DMS153 treated with DMSO at 0.1 percent for 48 hours (cell line): ENCODE data around the gene PTPRT.

Source experiments
- DNase-seq: peaks from one replicate; lab custom pipeline; 2025; ENCODE audit not compliant: unreplicated experiment; lab: John Stamatoyannopoulos, UW

The PTPRT gene

GRCh38 chr20:42419814-42420532, 769.7 kb downstream of the PTPRT start:
- no peak for DNase-seq

DNA sequence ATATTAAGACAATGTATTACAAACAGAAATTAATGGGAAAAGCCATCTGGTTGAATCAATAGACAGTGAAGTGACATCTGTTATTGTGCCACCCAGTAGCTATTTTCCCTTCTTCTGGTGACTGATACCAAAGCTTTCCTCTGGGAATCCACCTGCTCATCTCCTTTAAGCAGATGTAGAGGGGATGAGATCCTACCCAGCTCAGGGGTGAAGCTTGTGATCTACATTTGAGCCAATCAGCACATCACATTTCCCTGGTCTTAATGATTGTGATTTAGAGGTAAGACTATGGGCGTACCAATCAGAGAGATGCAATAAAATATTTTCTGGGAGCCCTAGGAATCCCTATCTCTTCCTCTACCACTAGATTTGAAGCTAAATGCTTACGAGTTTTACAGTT, 782.9 kb downstream of the PTPRT start:
- no peak for DNase-seq

DNA sequence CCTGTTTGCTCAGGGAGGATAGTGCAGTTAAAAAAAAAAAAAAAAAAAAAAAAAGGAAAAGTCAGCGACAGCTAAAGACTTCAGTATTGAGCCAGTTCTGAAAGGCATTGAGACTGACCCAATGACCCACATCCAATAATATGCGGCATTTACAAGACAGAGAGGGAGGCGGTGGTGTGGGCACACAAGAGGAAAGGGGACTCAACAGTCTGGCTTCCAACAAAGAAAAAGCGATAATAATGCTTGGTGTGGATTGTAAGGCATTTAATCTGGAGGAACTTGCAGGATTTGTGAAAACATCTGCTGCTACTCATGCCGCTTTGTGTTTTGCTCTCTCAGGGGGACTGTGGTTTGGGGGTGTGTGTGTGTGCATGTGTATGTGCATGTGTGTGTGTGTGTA, 787.3 kb downstream of the PTPRT start:
- DNase-seq = no peak

DNA sequence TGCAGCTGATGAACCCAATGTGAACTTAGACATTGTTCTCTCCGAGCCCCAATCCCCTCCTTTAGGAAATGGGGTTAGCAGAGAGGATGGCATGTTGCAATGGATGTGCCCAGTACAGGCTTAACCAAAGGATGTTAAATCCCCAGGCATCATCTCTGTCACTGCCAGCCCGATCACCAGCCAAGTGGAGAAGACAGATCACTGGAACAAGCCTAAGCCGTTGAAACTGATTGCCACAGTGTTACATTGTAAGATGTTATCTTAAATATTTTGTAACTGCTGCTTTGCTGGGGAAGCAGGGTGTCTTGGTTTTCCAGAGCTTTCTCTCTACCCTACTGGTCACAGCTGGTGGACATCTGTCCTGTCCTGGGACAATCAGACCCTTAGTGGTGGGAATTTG, 788.1 kb downstream of the PTPRT start:
- no peak for DNase-seq

DNA sequence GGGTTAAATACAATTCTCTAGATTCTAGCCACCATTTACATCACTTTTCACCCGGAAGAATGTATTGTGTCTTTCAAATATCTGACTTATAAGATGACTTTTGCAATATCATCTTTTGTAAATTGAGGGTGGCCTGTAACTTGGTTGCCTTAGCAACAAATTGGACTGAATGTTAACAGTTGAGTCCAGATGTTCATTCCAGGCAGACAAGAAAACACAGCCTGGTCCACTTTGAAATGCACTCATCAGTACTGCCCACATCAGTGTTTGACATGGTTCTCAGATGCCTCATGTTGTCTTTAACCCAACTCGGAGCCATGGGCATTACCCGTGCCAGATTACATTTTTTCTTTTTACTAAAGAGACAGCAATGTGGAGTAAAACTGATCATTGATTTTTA, 789.9 kb downstream of the PTPRT start:
- DNase-seq = no peak

- DNase-seq = no peak
Measured at GRCh38 chr20:42392442-42392841, 797.3 kb downstream of the PTPRT start.

DNA sequence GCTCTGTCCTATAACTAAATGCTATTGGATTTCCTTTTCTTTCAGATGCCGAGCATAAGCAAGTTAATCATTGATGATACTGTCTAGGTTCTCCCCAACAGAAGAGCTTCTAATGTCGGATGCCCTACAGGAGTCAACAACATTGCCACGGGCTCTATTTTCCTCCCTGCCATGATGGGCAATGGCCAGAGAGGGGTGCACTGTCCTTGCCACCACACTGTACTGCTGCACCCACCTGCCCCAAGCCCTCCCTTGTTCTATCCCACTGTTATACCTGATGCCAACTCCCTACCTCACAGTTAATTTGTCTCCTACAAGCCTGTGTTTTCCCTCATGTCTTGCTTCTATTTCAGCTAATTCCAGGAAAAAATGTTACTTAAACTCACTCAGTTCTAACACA, 797.9 kb downstream of the PTPRT start:
- DNase-seq = no peak

GRCh38 chr20:42380287-42380686, 809.4 kb downstream of the PTPRT start:
- no peak for DNase-seq

DNA sequence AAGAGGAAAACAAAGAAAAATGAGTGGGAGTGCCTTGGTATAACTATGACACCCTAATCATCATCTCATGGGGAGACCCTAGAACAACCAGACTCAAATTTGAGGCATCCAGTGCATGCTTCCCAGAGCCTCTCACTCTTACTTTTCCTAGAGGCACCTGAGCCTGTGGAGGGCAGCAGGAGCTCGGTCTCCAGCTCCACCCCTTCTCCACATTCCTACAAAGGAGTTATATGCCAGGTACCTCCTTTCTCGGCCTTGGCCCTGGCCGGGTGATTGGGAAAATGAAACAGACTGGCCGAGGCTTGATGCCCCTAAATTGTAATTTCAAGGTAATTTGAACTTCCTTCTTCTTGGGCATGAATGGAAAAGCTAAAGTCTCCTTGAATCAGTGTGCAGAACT, 810.3 kb downstream of the PTPRT start:
- no peak for DNase-seq

DNA sequence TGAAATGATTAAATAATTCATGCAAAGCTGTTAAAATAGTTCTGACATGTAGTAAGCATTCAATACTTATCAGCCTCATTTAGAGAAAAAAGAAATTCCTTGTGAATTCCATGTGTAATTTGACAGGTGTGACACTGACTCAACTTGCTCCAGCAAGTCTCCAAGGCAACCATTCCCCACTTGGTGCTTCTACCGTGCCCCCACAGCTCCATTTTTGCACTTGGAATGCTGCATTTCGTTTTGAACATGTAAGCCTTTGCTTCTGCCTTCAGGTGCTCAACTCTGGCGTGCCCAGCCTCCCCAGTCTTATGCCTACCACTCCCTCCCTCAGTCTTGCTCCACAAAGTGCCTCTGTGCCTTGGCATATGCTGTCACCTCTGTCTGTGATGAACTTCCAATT, 810.9 kb downstream of the PTPRT start:
- no peak for DNase-seq

DNA sequence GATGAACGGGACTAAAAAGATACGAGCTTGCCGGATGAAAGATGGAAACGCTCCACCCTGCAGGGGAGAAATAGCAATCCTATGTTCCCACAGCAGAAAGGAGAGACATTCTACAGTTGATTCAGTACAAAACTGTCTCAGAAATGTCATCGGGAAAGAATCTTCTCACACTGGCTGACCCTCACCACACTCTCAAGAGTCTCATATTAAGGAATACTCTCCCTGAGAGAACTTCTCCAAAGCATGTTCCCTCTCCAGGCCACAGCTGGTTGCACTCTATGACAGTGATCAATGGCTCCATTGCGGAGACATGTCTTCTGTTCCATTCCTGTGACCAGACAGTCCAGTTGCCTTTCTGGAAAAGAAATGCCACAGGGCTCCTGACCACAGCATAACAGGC, 813.6 kb downstream of the PTPRT start:
- no peak for DNase-seq

DNA sequence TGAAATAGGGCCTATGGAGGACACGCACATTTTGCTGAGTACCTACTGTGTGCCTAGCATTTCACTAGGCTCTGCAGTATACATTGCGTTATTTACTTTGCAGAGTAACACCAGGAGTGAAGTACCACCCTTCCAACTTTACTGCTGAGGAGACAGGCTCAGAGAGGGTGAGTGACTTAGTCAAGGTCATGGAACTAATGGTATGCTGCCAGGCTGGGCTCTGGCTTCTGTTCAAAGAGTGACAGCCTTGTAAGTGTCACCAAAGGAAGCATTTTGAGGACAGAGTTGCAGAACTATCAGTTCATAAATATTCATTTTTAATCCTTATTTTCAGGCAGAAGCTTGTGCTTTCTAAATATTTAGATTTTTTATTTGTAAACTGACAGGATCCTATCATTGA, 816.7 kb downstream of the PTPRT start:
- DNase-seq = no peak

- no peak for DNase-seq
Measured at GRCh38 chr20:42370075-42370474, 819.6 kb downstream of the PTPRT start.

- DNase-seq = no peak
Measured at GRCh38 chr20:42368910-42369309, 820.8 kb downstream of the PTPRT start.

DNA sequence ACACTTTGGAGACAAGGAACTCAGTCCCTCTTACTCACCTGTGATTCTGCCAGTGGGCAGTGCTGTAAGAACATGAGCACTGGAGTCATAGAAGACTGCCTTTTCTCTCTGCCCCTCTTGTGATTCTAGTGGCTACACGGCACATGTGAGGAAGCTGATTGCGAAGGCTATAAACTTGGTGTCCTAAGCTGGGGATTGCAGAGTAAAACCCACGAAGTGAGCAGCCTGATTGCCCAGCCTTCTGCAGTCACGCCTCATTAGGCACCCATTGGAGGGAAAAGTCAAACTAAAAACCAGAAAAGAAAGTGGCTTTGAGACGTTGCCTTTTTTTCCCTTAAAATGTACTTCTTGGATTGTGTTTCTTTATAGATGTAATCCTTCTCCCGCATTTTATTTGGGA, 823.1 kb downstream of the PTPRT start:
- DNase-seq = no peak

DNA sequence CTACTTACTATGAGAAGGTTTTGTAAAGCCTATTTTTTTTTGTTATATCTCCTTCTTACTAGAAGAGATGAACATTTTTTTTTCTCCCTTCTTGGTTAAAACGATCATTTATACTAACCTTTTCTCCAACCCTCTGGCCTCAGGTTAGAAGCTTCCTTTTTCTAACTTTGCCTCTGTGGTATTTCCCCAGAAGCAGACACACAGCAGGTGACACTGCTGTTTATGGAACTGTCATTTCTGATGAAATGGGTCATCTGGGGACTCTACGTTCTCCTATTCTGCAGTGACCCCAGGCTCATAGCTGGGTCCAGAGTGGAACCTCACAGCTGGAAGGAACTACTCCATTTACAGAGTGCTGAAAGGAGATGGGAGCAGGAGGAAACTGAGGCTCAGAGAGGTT, 825.3 kb downstream of the PTPRT start:
- DNase-seq = no peak

GRCh38 chr20:42361402-42361970, 828.2 kb downstream of the PTPRT start:
- no peak for DNase-seq

- no peak for DNase-seq
Measured at GRCh38 chr20:42360621-42361020, 829.1 kb downstream of the PTPRT start.

- DNase-seq = no peak
Measured at GRCh38 chr20:42359617-42360016, 830.1 kb downstream of the PTPRT start.

DNA sequence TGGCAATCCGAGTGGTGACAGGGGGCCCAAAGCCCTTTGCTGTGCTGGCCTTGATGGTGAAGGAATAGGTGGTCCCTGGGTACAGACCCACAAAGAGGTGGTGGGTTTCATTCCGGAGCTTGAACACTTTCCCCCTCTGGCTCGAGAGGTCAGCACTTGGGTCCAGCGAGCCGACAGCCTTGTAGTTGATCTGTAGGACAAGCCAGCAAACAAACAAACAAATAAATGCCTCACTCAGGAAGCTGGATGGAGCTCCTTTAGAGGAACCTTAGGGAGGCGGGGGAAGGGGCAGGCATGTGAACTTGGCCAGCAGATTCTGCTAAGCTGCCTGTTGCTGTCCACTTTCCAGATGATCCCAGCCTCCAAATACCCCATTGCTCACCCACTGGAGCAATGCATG, 837.6 kb downstream of the PTPRT start:
- no peak for DNase-seq

- DNase-seq = no peak
Measured at GRCh38 chr20:42350521-42350920, 839.2 kb downstream of the PTPRT start.

GRCh38 chr20:42346189-42347170, 843.2 kb downstream of the PTPRT start:
- DNase-seq = no peak
